ENCODE measurements around the gene CKAP5.
"Not testable (repeated sequence)": the region's sequence is repeated elsewhere in the genome, so short reads cannot be mapped to it uniquely, and the experiment has no call there.

Gene CKAP5

GRCh38 chr11:46726206-46726862 is 119.7 kb downstream of the CKAP5 start:
- no peak for DNase-seq (ENCODE audit: low read depth in 2 of 2)

GRCh38 chr11:46725338-46726205 is 120.5 kb downstream of the CKAP5 start:
- DNase-seq (ENCODE audit: low read depth in 2 of 2): no peak

GRCh38 chr11:46724088-46724487 is 122.0 kb downstream of the CKAP5 start:
- DNase-seq (ENCODE audit: low read depth in 2 of 2): no peak

- no peak for DNase-seq (ENCODE audit: low read depth in 2 of 2)
Measured at GRCh38 chr11:46723359-46723680, 122.8 kb downstream of the CKAP5 start.

- DNase-seq (ENCODE audit: low read depth in 2 of 2): no peak
Measured at GRCh38 chr11:46722566-46723358, 123.3 kb downstream of the CKAP5 start.

GRCh38 chr11:46721286-46721685 is 124.8 kb downstream of the CKAP5 start:
- DNase-seq (ENCODE audit: low read depth in 2 of 2): no peak

- no peak for DNase-seq (ENCODE audit: low read depth in 2 of 2)
Measured at GRCh38 chr11:46719543-46720218, 126.4 kb downstream of the CKAP5 start.

GRCh38 chr11:46719048-46719542 is 127.0 kb downstream of the CKAP5 start, which contains the start of gene F2:
F2 (plus strand) TSS chr11:46719213; CDS start chr11:46719236, 23 bp downstream.
- DNase-seq (ENCODE audit: low read depth in 2 of 2): no peak

- DNase-seq (ENCODE audit: low read depth in 2 of 2): no peak
Measured at GRCh38 chr11:46718155-46719019, 127.7 kb downstream of the CKAP5 start.

- DNase-seq (ENCODE audit: low read depth in 2 of 2): not testable (repeated sequence)
Measured at GRCh38 chr11:46717825-46718154, 128.3 kb downstream of the CKAP5 start.

GRCh38 chr11:46712874-46713576 is 133.1 kb downstream of the CKAP5 start:
- DNase-seq (ENCODE audit: low read depth in 2 of 2): no peak

- no peak for DNase-seq (ENCODE audit: low read depth in 2 of 2)
Measured at GRCh38 chr11:46711303-46711702, 134.8 kb downstream of the CKAP5 start.

- DNase-seq (ENCODE audit: low read depth in 2 of 2): peak; percentile 22 to 35
Measured at GRCh38 chr11:46710821-46711269, 135.2 kb downstream of the CKAP5 start.

GRCh38 chr11:46709351-46709750 is 136.7 kb downstream of the CKAP5 start:
- not testable (repeated sequence) for DNase-seq (ENCODE audit: low read depth in 2 of 2)

- DNase-seq (ENCODE audit: low read depth in 2 of 2): no peak
Measured at GRCh38 chr11:46706886-46707285, 139.2 kb downstream of the CKAP5 start.

GRCh38 chr11:46705070-46705688 is 140.9 kb downstream of the CKAP5 start:
- DNase-seq (ENCODE audit: low read depth in 2 of 2): no peak

GRCh38 chr11:46701078-46701654 is 144.9 kb downstream of the CKAP5 start:
- no peak for DNase-seq (ENCODE audit: low read depth in 2 of 2)

- DNase-seq (ENCODE audit: low read depth in 2 of 2): peak; percentile 96
Measured at GRCh38 chr11:46700241-46701077, 145.6 kb downstream of the CKAP5 start, which contains the start of the genes ARHGAP1 and ZNF408. ARHGAP1 (minus strand) TSS chr11:46700619; CDS start chr11:46696107, 4,512 bp downstream. ZNF408 (plus strand) TSS chr11:46701031; CDS start chr11:46701048, 17 bp downstream.
